ENCODE results near the gene GET4.
"Not testable (repeated sequence)": the region's sequence is repeated elsewhere in the genome, so short reads cannot be mapped to it uniquely, and the experiment has no call there.

GET4 gene

GRCh38 chr7:931871-932650 is 55.7 kb downstream of the GET4 start:
- no peak for DNase-seq

- no peak for DNase-seq
Observed at GRCh38 chr7:932651-932975, 56.3 kb downstream of the GET4 start.

- DNase-seq = no peak
Observed at GRCh38 chr7:934469-935163, 58.3 kb downstream of the GET4 start.

GRCh38 chr7:935164-935873 is 59.0 kb downstream of the GET4 start:
- DNase-seq = no peak

- DNase-seq = no peak
Observed at GRCh38 chr7:935874-936385, 59.6 kb downstream of the GET4 start.

- no peak for DNase-seq
Observed at GRCh38 chr7:936386-937054, 60.2 kb downstream of the GET4 start.

GRCh38 chr7:937856-938484 is 61.6 kb downstream of the GET4 start:
- no peak for DNase-seq

GRCh38 chr7:938546-939185 is 62.3 kb downstream of the GET4 start:
- no peak for DNase-seq

GRCh38 chr7:939843-940242 is 63.5 kb downstream of the GET4 start:
- DNase-seq = no peak

GRCh38 chr7:940599-941408 is 64.5 kb downstream of the GET4 start:
- no peak for DNase-seq

- DNase-seq = not testable (repeated sequence)
Observed at GRCh38 chr7:943793-944192, 67.4 kb downstream of the GET4 start.

- DNase-seq = no peak
Observed at GRCh38 chr7:944744-945143, 68.4 kb downstream of the GET4 start.

- no peak for DNase-seq
Observed at GRCh38 chr7:945147-945555, 68.8 kb downstream of the GET4 start.

GRCh38 chr7:945556-946255 is 69.4 kb downstream of the GET4 start:
- DNase-seq = no peak

Data from femur (tissue), 1 donor.